GM23338 (cell line): Measurements from ENCODE around the gene STXBP5.

ENCODE experiments used
- CREB1 ChIP-seq: fragments of 250-450 bp; sonication (Bioruptor Pico); IDR thresholded peaks from 2 replicates; pipeline ENCODE4 v1.5.0; 2020; ENCODE audit warnings: low read depth, mild to moderate bottlenecking, moderate library complexity
- CTCF ChIP-seq, 2 experiments: fragments of 200-600 bp in 1 of 2; sonication (generic) in 1 of 2; conservative IDR thresholded peaks; 2 replicates each; pipeline versions ENCODE4 v1.5.1 to v1.6.1; 2016 to 2017; ENCODE audit warnings: antibody characterized with exemption in 2 of 2, low read depth in 2 of 2, mild to moderate bottlenecking in 2 of 2, moderate library complexity in 1 of 2
- EZH2 ChIP-seq: fragments of 200-600 bp; sonication (generic); IDR thresholded peaks from one replicate; pipeline ENCODE4 v1.8.0; 2017; ENCODE audit warnings: antibody characterized with exemption, mild to moderate bottlenecking, low read depth; ENCODE audit not compliant: unreplicated experiment
- EZH2phosphoT487 ChIP-seq: fragments of 200-600 bp; sonication (generic); IDR thresholded peaks from one replicate; pipeline ENCODE4 v1.8.1; 2018; ENCODE audit warnings: antibody characterized with exemption; ENCODE audit not compliant: unreplicated experiment
- NANOG ChIP-seq: IDR thresholded peaks from 2 replicates; pipeline ENCODE4 v1.6.1; 2016; ENCODE audit warnings: antibody characterized with exemption, borderline replicate concordance
- POLR2AphosphoS5 ChIP-seq: IDR thresholded peaks from 2 replicates; pipeline ENCODE4 v1.6.1; 2016; ENCODE audit warnings: antibody characterized with exemption, low read depth
- REST ChIP-seq: IDR thresholded peaks from one replicate; pipeline ENCODE4 v1.6.1; 2018; ENCODE audit warnings: antibody characterized with exemption; ENCODE audit not compliant: unreplicated experiment
- STAT1 ChIP-seq: IDR thresholded peaks from one replicate; pipeline ENCODE4 v1.6.1; 2016; ENCODE audit warnings: antibody characterized with exemption; ENCODE audit not compliant: unreplicated experiment
- ZNF114 ChIP-seq: fragments of 250-450 bp; sonication (Bioruptor Pico); IDR thresholded peaks from 2 replicates; pipeline ENCODE4 v1.5.0; 2020; ENCODE audit warnings: mild to moderate bottlenecking, moderate library complexity
- ZNF331 ChIP-seq: fragments of 250-450 bp; sonication (Bioruptor Pico); IDR thresholded peaks from 2 replicates; pipeline ENCODE4 v1.5.0; 2020; ENCODE audit warnings: low read depth, mild to moderate bottlenecking, moderate library complexity
- ZNF462 ChIP-seq: fragments of 250-450 bp; sonication (Bioruptor Pico); IDR thresholded peaks from 2 replicates; pipeline ENCODE4 v1.5.0; 2020; ENCODE audit warnings: mild to moderate bottlenecking, moderate library complexity

GRCh38 chr6:147244832-147245231 is 40.6 kb downstream of the STXBP5 start:
- TF ChIP-seq CTCF (conservative IDR thresholded peaks at IDR 0.05; ENCODE audit: low read depth in 2 of 2) (no peak), EZH2 (no peak), REST (no peak), POLR2AphosphoS5 (no peak), ZNF114 (CRISPR knock-in tag) (no peak), EZH2phosphoT487 (no peak), CREB1 (no peak), ZNF331 (no peak), STAT1 (no peak), ZNF462 (CRISPR knock-in tag) (no peak), NANOG (no peak)
